Neuronal stem cell (in vitro differentiated cells): ENCODE results near the gene SORCS3.

Experiments used
- DNase-seq: peaks from one replicate; pipeline ENCODE4 v3.0.0-alpha.2; 2013; ENCODE audit warnings: low spot score
- H2AFZ ChIP-seq: one replicate; pipeline ENCODE4 v1.6.1; 2013; ENCODE audit warnings: mild to moderate bottlenecking, low read length, inconsistent platforms
- H2AK5ac ChIP-seq: 2 replicates; pipeline ENCODE4 v1.6.1; 2013; ENCODE audit warnings: low read depth, mild to moderate bottlenecking, inconsistent platforms, low read length, moderate library complexity, mixed read lengths
- H2BK120ac ChIP-seq: 2 replicates; pipeline ENCODE4 v1.6.1; 2013; ENCODE audit warnings: low read depth, mild to moderate bottlenecking, inconsistent platforms, low read length, moderate library complexity, mixed read lengths
- H2BK12ac ChIP-seq: one replicate; pipeline ENCODE4 v1.6.1; 2013; ENCODE audit warnings: low read length, inconsistent platforms
- H2BK15ac ChIP-seq: 2 replicates; pipeline ENCODE4 v1.6.1; 2013; ENCODE audit warnings: mild to moderate bottlenecking, low read length, inconsistent platforms, mixed read lengths
- H2BK5ac ChIP-seq: one replicate; pipeline ENCODE4 v1.6.1; 2013; ENCODE audit warnings: inconsistent platforms, mild to moderate bottlenecking, low read length, moderate library complexity
- H3K14ac ChIP-seq: one replicate; pipeline ENCODE4 v1.6.1; 2013; ENCODE audit warnings: low read length, inconsistent platforms
- H3K18ac ChIP-seq: 2 replicates; pipeline ENCODE4 v1.6.1; 2013; ENCODE audit warnings: low read length, inconsistent platforms
- H3K23ac ChIP-seq: 2 replicates; pipeline ENCODE4 v1.6.1; 2013; ENCODE audit warnings: low read depth, mild to moderate bottlenecking, mixed read lengths, low read length, inconsistent platforms; ENCODE audit not compliant: poor library complexity
- H3K27ac ChIP-seq: replicated peaks from 3 replicates; pipeline ENCODE4 v1.5.1; 2013; ENCODE audit warnings: low read length, inconsistent platforms
- H3K27me3 ChIP-seq, 3 experiments: 2 replicates each; pipeline ENCODE4 v1.6.1; 2013; ENCODE audit warnings: low read length in 3 of 3, mild to moderate bottlenecking in 2 of 3, inconsistent platforms in 1 of 3, low read depth in 1 of 3, mixed read lengths in 1 of 3, moderate library complexity in 1 of 3; ENCODE audit not compliant: control insufficient read depth in 3 of 3, insufficient read depth in 3 of 3
- H3K36me3 ChIP-seq, 2 donors: replicated peaks in 1 of 2; 2 replicates each; pipeline ENCODE4 v1.6.1; 2013; ENCODE audit warnings: low read length in 2 of 2; ENCODE audit not compliant: control insufficient read depth in 2 of 2, insufficient read depth in 2 of 2
- H3K4ac ChIP-seq: 2 replicates; pipeline ENCODE4 v1.6.1; 2013; ENCODE audit warnings: inconsistent platforms, mild to moderate bottlenecking, low read length, moderate library complexity
- H3K4me1 ChIP-seq, 2 donors: 1 replicate in 1 of 2; 2 replicates in 1 of 2; pipeline ENCODE4 v1.6.1; 2013; ENCODE audit warnings: low read length in 2 of 2, low read depth in 1 of 2; ENCODE audit not compliant: control insufficient read depth in 2 of 2, insufficient read depth in 1 of 2
- H3K4me2 ChIP-seq: one replicate; pipeline ENCODE4 v1.6.1; 2013; ENCODE audit warnings: mild to moderate bottlenecking, low read length, inconsistent platforms; ENCODE audit not compliant: insufficient read depth, poor library complexity, severe bottlenecking
- H3K4me3 ChIP-seq, 2 donors: 2 replicates each; pipeline ENCODE4 v1.5.1; 2013; ENCODE audit warnings: low read length in 2 of 2, mild to moderate bottlenecking in 2 of 2, inconsistent platforms in 1 of 2, moderate library complexity in 1 of 2
- H3K79me1 ChIP-seq: one replicate; pipeline ENCODE4 v1.6.1; 2013; ENCODE audit warnings: low read depth, mild to moderate bottlenecking, inconsistent platforms, low read length, moderate library complexity
- H3K9ac ChIP-seq: one replicate; pipeline ENCODE4 v1.6.1; 2013; ENCODE audit warnings: mild to moderate bottlenecking, low read depth, low read length, inconsistent platforms; ENCODE audit not compliant: poor library complexity
- H3K9me3 ChIP-seq, 2 donors: replicated peaks in 1 of 2; 2 replicates each; pipeline versions ENCODE3 to v1.6.1; 2013; ENCODE audit warnings: low read length in 2 of 2, mild to moderate bottlenecking in 2 of 2, inconsistent platforms in 1 of 2, low read depth in 1 of 2, mixed read lengths in 1 of 2, moderate library complexity in 1 of 2; ENCODE audit not compliant: control insufficient read depth in 2 of 2, insufficient read depth in 1 of 2
- H4K8ac ChIP-seq: one replicate; pipeline ENCODE4 v1.6.1; 2013; ENCODE audit warnings: low read depth, mild to moderate bottlenecking, inconsistent platforms, low read length, moderate library complexity
- H4K91ac ChIP-seq: one replicate; pipeline ENCODE4 v1.6.1; 2013; ENCODE audit warnings: low read length, low read depth, mild to moderate bottlenecking, inconsistent platforms; ENCODE audit not compliant: poor library complexity
- WGBS, 2 donors: extraction: QIAGEN DNeasy Blood & Tissue Kit; methylation state at CpG; one replicate each; pipeline ENCODE4 v1.1.7; 2013; ENCODE audit warnings: missing lambda C conversion rate in 2 of 2, mixed read lengths in 1 of 2; ENCODE audit not compliant: insufficient read length in 2 of 2, insufficient replicate concordance in 1 of 2; ENCODE audit errors: extremely low coverage in 2 of 2; 5-methylcytosine and 5-hydroxymethylcytosine counted together

Gene SORCS3

DNA sequence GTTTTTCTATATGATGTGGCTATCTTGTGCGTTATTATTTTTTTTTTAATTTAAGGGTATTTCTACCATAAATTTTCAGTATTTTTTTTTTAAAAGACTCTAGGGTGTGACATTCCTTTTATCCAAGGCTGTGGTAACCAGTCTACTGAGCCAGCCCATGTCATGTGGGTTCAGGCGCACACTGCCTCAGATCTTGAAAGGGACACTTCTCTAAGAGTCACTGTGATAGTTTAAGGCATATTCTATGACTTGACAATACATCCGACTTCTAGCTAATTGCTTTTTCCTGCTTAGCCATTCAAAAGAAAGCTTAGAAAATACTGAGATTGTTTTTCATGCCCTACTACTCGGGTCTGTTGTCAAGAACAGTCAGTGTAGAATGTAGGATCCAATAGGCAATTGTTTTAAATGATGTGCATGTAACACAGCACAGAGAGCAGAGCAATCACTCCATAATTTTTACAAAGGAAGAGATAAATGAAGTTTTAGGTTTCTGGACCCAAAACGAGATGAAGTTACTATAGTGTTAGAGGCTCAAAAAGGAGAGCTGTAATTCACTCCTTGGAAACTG is 263.7 kb downstream of the SORCS3 start:
- Histone ChIP-seq H2BK12ac (no peak overlapping the region), H3K18ac (no peak overlapping the region), H2BK15ac (no peak overlapping the region), H2AFZ (no peak overlapping the region), H3K14ac (no peak overlapping the region), H3K23ac (no peak overlapping the region), H2BK120ac (no peak overlapping the region), H3K4me2 (no peak overlapping the region), H3K79me1 (no peaks in the 10 kb centered on the region), H3K36me3 (no peaks in the 10 kb centered on the region), H3K9ac (no peak overlapping the region), H3K4me3 (no peak overlapping the region), H3K27me3 (peaks cover 0 to 4% (median 0%) of the 10 kb centered on the region in 3 experiments), H3K4me1 (peaks cover 4 to 14% of the 10 kb centered on the region in 2 donors), H3K27ac (no peak overlapping the region), H4K8ac (no peak overlapping the region), H2BK5ac (no peak overlapping the region), H3K4ac (no peak overlapping the region), H4K91ac (no peak overlapping the region), H3K9me3 (no peaks in the 10 kb centered on the region), H2AK5ac (no peak overlapping the region)
- no CpG with 5 or more reads among the region's 5 CpGs for WGBS, 2 donors
- no peak for DNase-seq

DNA sequence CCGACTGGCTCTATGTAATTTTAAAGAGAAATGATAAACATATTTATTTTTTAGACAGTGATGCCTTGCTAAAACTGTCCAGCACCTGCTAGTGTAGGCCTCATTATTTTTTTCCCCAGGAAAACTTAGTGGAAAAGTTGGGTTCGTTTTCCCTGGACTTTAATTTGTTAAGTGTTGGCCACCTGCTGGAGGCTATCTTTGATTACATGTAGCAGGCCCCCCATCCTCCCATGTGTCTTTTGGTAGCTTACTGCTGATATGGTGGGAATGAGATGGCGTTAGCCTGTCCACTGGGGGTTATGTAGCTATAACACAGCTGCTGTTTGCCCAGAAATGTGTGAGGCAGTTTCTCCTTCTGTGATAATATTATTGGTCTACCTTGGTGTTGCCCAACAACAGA is 265.0 kb downstream of the SORCS3 start:
- Histone ChIP-seq H3K14ac (no peak overlapping the region), H3K9ac (no peak overlapping the region), H3K4ac (no peak overlapping the region), H3K4me1 (peaks cover 4 to 14% of the 10 kb centered on the region in 2 donors), H2BK15ac (no peak overlapping the region), H4K91ac (no peak overlapping the region), H4K8ac (no peak overlapping the region), H3K27me3 (peaks cover 0 to 4% (median 2%) of the 10 kb centered on the region in 3 experiments), H3K4me3 (no peak overlapping the region), H2BK5ac (no peak overlapping the region), H3K36me3 (no peaks in the 10 kb centered on the region), H3K4me2 (no peak overlapping the region), H2AK5ac (no peak overlapping the region), H2BK12ac (no peak overlapping the region), H2AFZ (no peak overlapping the region), H3K18ac (no peak overlapping the region), H2BK120ac (no peak overlapping the region), H3K79me1 (no peaks in the 10 kb centered on the region), H3K27ac (no peak overlapping the region), H3K9me3 (no peaks in the 10 kb centered on the region), H3K23ac (no peak overlapping the region)
- WGBS, 2 donors, result no CpG with 5 or more reads among the region's 3 CpGs
- no peak for DNase-seq

DNA sequence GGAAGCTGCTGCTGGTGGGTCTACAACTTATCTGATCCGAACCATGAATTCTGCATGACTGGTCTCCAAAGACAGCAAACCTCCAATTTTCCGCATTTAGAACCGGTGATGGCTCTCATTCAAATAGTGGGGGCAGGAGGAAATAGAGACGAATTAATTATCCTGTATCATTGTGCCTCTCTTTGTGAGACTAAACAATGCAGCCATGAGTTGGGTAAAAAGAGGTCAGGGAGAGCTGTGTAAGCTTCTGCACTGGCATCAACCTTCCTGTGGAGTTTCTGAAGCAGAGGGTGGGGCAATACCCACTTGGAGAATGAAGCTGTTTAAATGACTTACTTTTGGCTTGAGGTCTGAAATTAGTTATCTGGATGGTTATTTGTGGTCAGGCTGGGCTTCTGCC is 266.4 kb downstream of the SORCS3 start:
- Histone ChIP-seq H3K79me1 (no peaks in the 10 kb centered on the region), H4K91ac (no peak overlapping the region), H3K14ac (no peak overlapping the region), H3K18ac (no peak overlapping the region), H4K8ac (no peak overlapping the region), H2BK5ac (no peak overlapping the region), H3K27ac (no peak overlapping the region), H2AK5ac (no peak overlapping the region), H3K27me3 (peaks cover 0 to 4% (median 2%) of the 10 kb centered on the region in 3 experiments), H2BK12ac (no peak overlapping the region), H3K23ac (no peak overlapping the region), H2BK15ac (no peak overlapping the region), H2BK120ac (no peak overlapping the region), H3K9me3 (no peaks in the 10 kb centered on the region), H3K4me3 (no peak overlapping the region), H3K4me1 (peaks cover 4 to 14% of the 10 kb centered on the region in 2 donors), H3K4ac (no peak overlapping the region), H3K36me3 (no peaks in the 10 kb centered on the region), H3K4me2 (no peak overlapping the region), H3K9ac (no peak overlapping the region), H2AFZ (no peak overlapping the region)
- no CpG with 5 or more reads among the region's 4 CpGs for WGBS, 2 donors
- DNase-seq, result peak; percentile 26

DNA sequence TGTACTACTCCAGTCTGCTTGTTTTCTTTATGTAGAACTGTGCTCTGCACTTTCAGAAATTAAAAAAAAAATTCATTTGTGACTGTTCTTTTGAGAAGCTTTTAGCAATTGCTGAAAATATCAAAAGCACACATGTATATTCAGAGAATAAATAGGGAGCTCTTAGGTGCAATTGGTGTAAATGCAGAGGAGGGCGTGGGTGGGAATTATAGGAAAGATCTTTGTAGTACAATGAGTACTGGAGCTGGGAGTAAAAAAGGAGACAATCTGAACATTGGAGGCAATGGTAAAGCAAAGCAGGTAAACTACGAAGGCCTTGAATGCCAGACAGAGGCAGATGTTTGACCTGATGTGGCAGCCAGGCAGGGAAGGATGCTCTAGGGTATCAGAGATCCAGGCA is 267.5 kb downstream of the SORCS3 start:
- Histone ChIP-seq H3K27me3 (peaks cover 0 to 4% (median 2%) of the 10 kb centered on the region in 3 experiments), H3K9ac (no peak overlapping the region), H2BK5ac (no peak overlapping the region), H3K4me2 (no peak overlapping the region), H3K18ac (no peak overlapping the region), H3K14ac (no peak overlapping the region), H2AK5ac (no peak overlapping the region), H4K8ac (no peak overlapping the region), H3K4ac (no peak overlapping the region), H3K36me3 (no peaks in the 10 kb centered on the region), H3K4me1 (peaks cover 4 to 14% of the 10 kb centered on the region in 2 donors), H2BK120ac (no peak overlapping the region), H3K4me3 (no peak overlapping the region), H2AFZ (no peak overlapping the region), H2BK15ac (no peak overlapping the region), H3K27ac (no peak overlapping the region), H3K23ac (no peak overlapping the region), H4K91ac (no peak overlapping the region), H2BK12ac (no peak overlapping the region), H3K9me3 (no peaks in the 10 kb centered on the region), H3K79me1 (no peaks in the 10 kb centered on the region)
- DNase-seq, result no peak
- WGBS, 2 donors, result no CpG with 5 or more reads among the region's 2 CpGs
